Thyroid gland (tissue), 4 donors: ENCODE data around the gene TBC1D25. TPM values are rescaled to one million over a fixed set of nuclear protein-coding genes. Genes with fewer than 3 reads are reported as not detected.
"Not testable (repeated sequence)": the region's sequence is repeated elsewhere in the genome, so short reads cannot be mapped to it uniquely, and the experiment has no call there.

Experiments used
- DNase-seq, 2 donors: peaks; one replicate each; pipeline ENCODE4 v3.0.0-alpha.2; 2019
- H3K27ac ChIP-seq, 3 donors: fragments of 200-600 bp; sonication (generic); 1 replicate in 2 of 3; 2 replicates in 1 of 3; pipeline ENCODE4 v1.5.1; 2016 to 2019; ENCODE audit warnings: mild to moderate bottlenecking in 1 of 3, moderate library complexity in 1 of 3
- H3K27me3 ChIP-seq: fragments of 200-600 bp; sonication (generic); one replicate; pipeline ENCODE4 v1.5.1; 2019
- H3K36me3 ChIP-seq, 2 donors: fragments of 200-600 bp; sonication (generic); one replicate each; pipeline ENCODE4 v1.5.1; 2016 to 2019
- H3K4me1 ChIP-seq, 2 donors: fragments of 200-600 bp; sonication (generic); one replicate each; pipeline ENCODE4 v1.5.1; 2017 to 2019
- H3K4me3 ChIP-seq, 3 donors: fragments of 200-600 bp; sonication (generic); replicated peaks in 1 of 3; 1 replicate in 2 of 3; 2 replicates in 1 of 3; pipeline ENCODE4 v1.5.1; 2016; ENCODE audit warnings: mild to moderate bottlenecking in 1 of 3
- H3K9me3 ChIP-seq: fragments of 200-600 bp; sonication (generic); one replicate; pipeline ENCODE4 v1.5.1; 2017
- POLR2A ChIP-seq, 2 donors: fragments of 450-650 bp; IDR thresholded peaks; one replicate each; pipeline ENCODE4 v1.6.1; 2017; ENCODE audit warnings: antibody characterized with exemption in 2 of 2, mild to moderate bottlenecking in 2 of 2, moderate library complexity in 1 of 2
- WGBS, 2 donors: methylation state at CpG; one replicate each; pipeline ENCODE4 v1.1.5; 2017; 5-methylcytosine and 5-hydroxymethylcytosine counted together
- intact Hi-C: fragments of 100-400 bp; cut with DNase I; formaldehyde crosslinking; loops from one replicate; pipeline ENCODE4 v1.15.1; 2023
- total RNA-seq, 4 donors: library from RNA; depleted of rRNA; stranded (reverse); fragments of >200 nt; gene quantifications; one replicate each; pipeline ENCODE4 v1.2.3, GENCODE V29; 2016
- TF ChIP-seq, protein P1 (sequence below), 6 experiments: fragments of 200-600 bp in 3 of 6; fragments of 450-650 bp in 3 of 6; sonication (generic) in 3 of 6; IDR thresholded peaks; one replicate each; pipeline ENCODE4 v1.5.1; 2016 to 2019; ENCODE audit warnings: antibody characterized with exemption in 6 of 6, mild to moderate bottlenecking in 2 of 6, inconsistent platforms in 1 of 6, moderate library complexity in 1 of 6

Gene TBC1D25
- total RNA-seq, 4 donors from 2014 or later = 9.4 to 16.5 (median 12.2) TPM

- TF ChIP-seq POLR2A (IDR thresholded peaks at IDR 0.05) = no peak
- TF ChIP-seq, protein P1, sequence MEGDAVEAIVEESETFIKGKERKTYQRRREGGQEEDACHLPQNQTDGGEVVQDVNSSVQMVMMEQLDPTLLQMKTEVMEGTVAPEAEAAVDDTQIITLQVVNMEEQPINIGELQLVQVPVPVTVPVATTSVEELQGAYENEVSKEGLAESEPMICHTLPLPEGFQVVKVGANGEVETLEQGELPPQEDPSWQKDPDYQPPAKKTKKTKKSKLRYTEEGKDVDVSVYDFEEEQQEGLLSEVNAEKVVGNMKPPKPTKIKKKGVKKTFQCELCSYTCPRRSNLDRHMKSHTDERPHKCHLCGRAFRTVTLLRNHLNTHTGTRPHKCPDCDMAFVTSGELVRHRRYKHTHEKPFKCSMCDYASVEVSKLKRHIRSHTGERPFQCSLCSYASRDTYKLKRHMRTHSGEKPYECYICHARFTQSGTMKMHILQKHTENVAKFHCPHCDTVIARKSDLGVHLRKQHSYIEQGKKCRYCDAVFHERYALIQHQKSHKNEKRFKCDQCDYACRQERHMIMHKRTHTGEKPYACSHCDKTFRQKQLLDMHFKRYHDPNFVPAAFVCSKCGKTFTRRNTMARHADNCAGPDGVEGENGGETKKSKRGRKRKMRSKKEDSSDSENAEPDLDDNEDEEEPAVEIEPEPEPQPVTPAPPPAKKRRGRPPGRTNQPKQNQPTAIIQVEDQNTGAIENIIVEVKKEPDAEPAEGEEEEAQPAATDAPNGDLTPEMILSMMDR (IDR thresholded peaks at IDR 0.05) = no peak
- intact Hi-C loops = no loop called here
- no peaks in the 10 kb centered on the region for H3K36me3 ChIP-seq
- H3K9me3 ChIP-seq = no peaks in the 10 kb centered on the region
- WGBS, 2 donors = 100% methylated on average over 3 to 4 of the region's 10 CpGs
- DNase-seq = no peak
- H3K27ac ChIP-seq = no peak overlapping the region
- no peak overlapping the region for H3K4me3 ChIP-seq
- no peaks in the 10 kb centered on the region for H3K4me1 ChIP-seq
- no peaks in the 10 kb centered on the region for H3K27me3 ChIP-seq
These were observed 23.7 kb upstream of the TBC1D25 start for GRCh38 chrX:48515842-48516241.

DNA sequence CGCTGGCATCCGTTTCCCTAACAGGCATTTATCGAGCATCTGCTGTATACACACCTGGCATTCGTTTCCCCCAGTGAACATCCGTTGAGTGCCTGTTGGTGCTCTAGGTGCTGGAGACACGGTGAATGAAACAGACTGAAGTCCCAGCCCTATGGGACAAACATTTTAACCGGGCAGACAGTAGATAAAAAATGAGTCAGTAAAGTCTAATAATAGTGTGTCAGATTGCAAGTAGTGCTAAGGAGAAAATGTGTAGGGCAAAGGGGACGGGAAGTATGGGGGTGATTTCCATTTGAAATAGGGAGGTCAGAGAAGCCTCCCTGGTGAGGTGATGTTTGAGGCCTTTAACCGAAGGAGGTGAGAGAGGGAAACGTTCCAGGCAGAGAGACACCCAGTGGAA lies 23.2 kb upstream of the TBC1D25 start:
- intact Hi-C loops = no loop called here
- H3K27ac ChIP-seq = no peak overlapping the region
- no peaks in the 10 kb centered on the region for H3K27me3 ChIP-seq
- no peak overlapping the region for H3K4me3 ChIP-seq
- no peak for TF ChIP-seq POLR2A (IDR thresholded peaks at IDR 0.05)
- TF ChIP-seq, protein P1 (IDR thresholded peaks at IDR 0.05) = no peak
- no peaks in the 10 kb centered on the region for H3K9me3 ChIP-seq
- no peak for DNase-seq
- WGBS, 2 donors = 85% methylated on average over 10 of the region's 10 CpGs
- H3K36me3 ChIP-seq = no peaks in the 10 kb centered on the region
- no peaks in the 10 kb centered on the region for H3K4me1 ChIP-seq

DNA sequence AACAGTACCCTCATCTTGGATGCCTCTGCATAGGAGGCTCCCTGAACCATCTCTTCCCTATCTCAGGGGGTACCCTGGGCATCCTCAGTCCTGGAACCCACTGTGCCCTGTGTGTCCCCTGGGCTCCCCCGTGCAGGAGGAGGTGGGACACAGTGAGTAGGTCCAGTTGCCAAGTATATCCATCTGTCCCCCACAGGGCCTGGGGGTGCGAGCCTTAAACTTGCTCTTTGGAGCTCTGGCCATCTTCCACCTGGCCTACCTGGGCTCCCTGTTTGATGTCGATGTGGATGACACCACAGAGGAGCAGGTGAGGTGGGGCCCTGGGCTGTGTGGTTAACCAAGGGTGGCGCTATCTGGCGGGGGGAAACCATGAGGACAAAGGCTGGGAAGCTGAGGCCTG lies 22.5 kb upstream of the TBC1D25 start:
- no peak overlapping the region for H3K4me3 ChIP-seq
- TF ChIP-seq, protein P1 (IDR thresholded peaks at IDR 0.05) = no peak
- TF ChIP-seq POLR2A (IDR thresholded peaks at IDR 0.05) = no peak
- H3K4me1 ChIP-seq = no peaks in the 10 kb centered on the region
- no peaks in the 10 kb centered on the region for H3K36me3 ChIP-seq
- WGBS, 2 donors = 80% methylated on average over 3 of the region's 5 CpGs; no CpG with 5 or more reads in 1 of the 2 donors
- H3K27me3 ChIP-seq = no peaks in the 10 kb centered on the region
- no peak overlapping the region for H3K27ac ChIP-seq
- intact Hi-C loops = no loop called here
- no peaks in the 10 kb centered on the region for H3K9me3 ChIP-seq
- DNase-seq = no peak

DNA sequence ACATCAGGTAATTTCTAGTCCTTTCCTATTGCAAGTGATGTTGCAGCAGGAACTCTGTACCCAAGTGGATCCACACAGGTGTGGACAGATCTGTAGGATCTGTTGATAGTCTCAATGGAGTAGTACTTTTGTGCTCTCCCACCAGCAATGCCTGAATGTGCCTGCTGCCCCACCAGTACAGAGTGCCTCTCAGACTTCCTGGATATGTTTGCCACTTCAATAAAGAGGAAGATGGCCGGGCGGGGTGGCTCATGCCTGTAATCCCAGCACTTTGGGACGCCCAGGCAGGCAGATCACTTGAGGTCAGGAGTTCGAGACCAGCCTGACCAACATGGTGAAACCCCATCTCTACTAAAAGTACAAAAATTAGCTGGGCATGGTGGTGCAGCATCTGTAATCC lies 20.0 kb upstream of the TBC1D25 start:
- intact Hi-C loops, H3K27me3 ChIP-seq: not testable (repeated sequence)
- whole genome bisulfite sequencing, 2 donors = 89% methylated on average over 4 of the region's 4 CpGs; no CpG with 5 or more reads in 1 of the 2 donors

DNA sequence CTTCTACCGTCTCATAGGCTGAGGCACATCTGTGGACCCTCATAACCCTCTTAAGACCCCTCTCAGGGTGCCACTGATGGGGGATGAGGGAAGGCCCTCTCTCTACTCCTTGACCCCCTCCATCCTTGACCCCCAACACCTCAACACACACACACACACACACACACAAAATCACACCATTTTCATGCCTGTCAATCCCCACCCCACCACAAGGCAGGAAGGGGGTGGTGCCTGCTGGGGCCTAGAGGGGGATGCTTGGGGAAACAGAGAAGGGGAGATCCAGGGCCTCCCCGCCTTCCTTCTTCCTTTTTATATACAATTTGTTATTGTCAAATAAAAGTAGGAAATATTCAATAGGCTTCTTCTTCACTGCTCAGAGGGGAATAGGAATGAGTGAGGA lies 19.1 kb upstream of the TBC1D25 start:
- Histone ChIP-seq H3K27ac (no peak overlapping the region), H3K9me3 (no peaks in the 10 kb centered on the region), H3K27me3 (no peaks in the 10 kb centered on the region), H3K4me1 (peaks cover 0 to 4% of the 10 kb centered on the region in 2 donors), H3K4me3 (no peak overlapping the region), H3K36me3 (no peaks in the 10 kb centered on the region)
- no peak for DNase-seq
- 100% methylated on average over 1 to 2 of the region's 2 CpGs for WGBS, 2 donors
- intact Hi-C loops = no loop called here
- TF ChIP-seq, protein P1 (IDR thresholded peaks at IDR 0.05) = no peak
- TF ChIP-seq POLR2A (IDR thresholded peaks at IDR 0.05) = no peak

More for the DNA sequence above, 20.0 kb upstream of the TBC1D25 start:
- not testable (repeated sequence) for H3K4me3 ChIP-seq, H3K36me3 ChIP-seq, H3K27ac ChIP-seq, H3K4me1 ChIP-seq, DNase-seq, H3K9me3 ChIP-seq

DNA sequence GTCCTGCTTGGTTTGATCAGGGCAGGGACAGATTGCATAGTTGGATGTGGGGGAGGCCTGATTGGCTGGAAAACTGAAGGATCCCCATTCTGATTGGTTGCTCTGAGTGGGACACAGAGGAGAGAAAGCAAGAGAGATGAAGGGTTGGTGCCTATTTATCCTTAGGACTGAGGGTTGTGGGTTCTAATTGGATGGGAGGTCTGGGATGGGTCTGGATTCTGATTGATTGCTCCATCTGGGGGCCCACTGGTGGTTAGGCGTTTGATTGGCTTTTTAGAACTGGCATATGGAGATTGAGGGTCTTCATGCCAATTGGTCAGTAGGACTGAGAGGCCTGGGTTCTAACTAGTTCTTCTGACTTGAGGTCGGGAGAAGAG lies 18.6 kb upstream of the TBC1D25 start:
- TF ChIP-seq, protein P1 (IDR thresholded peaks at IDR 0.05) = no peak
- TF ChIP-seq POLR2A (IDR thresholded peaks at IDR 0.05) = no peak
- H3K36me3 ChIP-seq = no peaks in the 10 kb centered on the region
- intact Hi-C loops = no loop called here
- H3K4me1 ChIP-seq = peaks cover 0 to 4% of the 10 kb centered on the region in 2 donors
- H3K4me3 ChIP-seq = peak overlapping the region in 1 of 3 donors; percentile 39
- no peaks in the 10 kb centered on the region for H3K27me3 ChIP-seq
- peak overlapping the region in 1 of 3 donors; percentile 51 for H3K27ac ChIP-seq
- 20 to 36% methylated on average over 2 of the region's 2 CpGs for WGBS, 2 donors
- no peak for DNase-seq
- no peaks in the 10 kb centered on the region for H3K9me3 ChIP-seq
